ENCODE results near the gene TRAF3.
A peak's percentile ranks its signal among the peaks of the same experiment; 100 is the strongest.

TRAF3 gene, protein sequence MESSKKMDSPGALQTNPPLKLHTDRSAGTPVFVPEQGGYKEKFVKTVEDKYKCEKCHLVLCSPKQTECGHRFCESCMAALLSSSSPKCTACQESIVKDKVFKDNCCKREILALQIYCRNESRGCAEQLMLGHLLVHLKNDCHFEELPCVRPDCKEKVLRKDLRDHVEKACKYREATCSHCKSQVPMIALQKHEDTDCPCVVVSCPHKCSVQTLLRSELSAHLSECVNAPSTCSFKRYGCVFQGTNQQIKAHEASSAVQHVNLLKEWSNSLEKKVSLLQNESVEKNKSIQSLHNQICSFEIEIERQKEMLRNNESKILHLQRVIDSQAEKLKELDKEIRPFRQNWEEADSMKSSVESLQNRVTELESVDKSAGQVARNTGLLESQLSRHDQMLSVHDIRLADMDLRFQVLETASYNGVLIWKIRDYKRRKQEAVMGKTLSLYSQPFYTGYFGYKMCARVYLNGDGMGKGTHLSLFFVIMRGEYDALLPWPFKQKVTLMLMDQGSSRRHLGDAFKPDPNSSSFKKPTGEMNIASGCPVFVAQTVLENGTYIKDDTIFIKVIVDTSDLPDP

DNA sequence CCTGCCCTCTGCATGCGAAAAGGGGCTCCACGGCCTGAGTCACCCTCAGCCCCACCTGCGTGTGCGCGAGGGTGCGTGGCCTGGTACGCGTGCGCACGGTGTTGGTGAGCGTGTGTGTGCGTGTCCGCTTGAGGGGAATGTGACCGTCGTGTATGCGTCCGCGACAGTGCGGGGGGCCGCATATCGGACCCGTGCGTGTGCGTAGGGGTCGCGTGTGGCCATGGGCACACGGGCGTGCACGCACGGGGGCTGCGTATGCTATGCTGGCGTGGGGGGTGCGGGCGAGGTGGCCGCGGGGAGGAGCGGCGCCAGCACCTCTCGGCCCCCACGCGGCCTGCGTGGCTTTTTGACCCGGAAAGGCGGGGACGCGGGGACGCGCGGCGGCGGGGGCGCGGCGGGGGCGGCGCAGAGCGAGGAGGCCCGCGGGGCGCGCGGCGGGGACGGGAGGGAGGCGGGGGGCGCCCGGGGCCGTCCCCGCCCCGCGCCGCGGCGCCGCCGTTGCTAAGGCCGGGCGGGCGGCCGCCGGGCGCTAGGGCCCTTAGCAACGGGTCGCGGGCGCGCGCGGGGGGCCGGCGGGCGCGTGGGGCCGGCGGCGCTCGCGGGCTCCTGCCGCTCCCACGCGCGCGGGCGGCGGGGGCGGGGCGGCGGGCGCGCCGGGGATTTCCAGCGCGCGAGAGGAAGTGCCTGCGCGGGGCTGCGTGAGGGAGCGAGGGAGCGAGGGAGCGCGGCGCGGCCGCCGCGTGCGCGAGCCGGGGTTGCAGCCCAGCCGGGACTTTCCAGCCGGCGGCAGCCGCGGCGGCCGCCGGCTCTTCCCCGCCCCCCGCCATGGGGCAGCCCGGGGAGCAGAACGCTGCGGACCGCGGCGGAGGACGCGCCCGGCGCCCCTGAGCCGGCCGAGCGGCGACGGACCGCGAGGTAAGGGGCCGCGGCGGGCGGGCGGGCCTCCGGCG is at the start of gene TRAF3:
Gene TRAF3 (plus strand): TSS at position 689 of the 950 bp plus-strand sequence. CDS start 92,753 bp downstream, outside the sequence.
- DNase-seq: peak in 29 of 56 donors; percentile 20 to 75 (median 48)

DNA sequence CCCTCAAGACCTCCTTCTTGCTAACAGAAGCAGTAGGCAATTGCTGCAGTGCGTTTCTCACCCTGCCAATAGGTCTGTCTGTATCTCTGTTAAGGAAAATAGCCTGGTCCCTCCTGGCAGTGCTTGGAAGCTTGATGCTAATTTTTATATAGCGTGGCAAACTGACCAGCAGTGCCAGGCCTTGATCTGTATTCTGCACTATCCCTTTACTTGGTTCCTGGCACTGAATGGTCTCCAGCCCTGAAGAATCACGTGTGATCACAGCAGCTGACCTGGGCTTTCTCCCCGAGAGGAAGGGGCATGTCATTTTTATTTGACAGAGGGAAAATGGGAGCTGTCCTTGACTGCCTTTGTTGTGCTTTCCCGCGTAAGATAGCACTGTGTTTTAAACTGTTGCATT is 48.7 kb upstream of the TRAF3 start:
- peak in 19 of 56 donors; percentile 7 to 62 (median 26) for DNase-seq

DNA sequence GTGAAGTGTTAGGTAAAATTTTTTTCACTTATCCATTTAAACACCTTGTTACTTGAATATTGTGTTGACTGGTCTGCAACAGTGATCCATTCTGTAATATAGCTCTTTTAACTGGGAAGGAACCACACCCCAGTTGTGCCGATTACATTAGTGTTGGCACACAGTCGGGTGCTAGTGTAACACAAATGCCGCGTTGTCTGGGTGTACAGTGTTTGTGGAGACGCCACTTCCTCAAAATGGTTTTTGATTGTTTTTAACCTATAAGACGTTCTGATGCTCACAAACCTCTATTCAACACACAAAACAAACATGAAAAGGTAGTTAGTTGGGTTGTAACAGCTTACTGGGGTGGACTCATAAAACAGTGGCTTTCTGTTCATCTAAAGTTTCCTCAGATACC is 48.0 kb upstream of the TRAF3 start:
- DNase-seq: no peak

DNA sequence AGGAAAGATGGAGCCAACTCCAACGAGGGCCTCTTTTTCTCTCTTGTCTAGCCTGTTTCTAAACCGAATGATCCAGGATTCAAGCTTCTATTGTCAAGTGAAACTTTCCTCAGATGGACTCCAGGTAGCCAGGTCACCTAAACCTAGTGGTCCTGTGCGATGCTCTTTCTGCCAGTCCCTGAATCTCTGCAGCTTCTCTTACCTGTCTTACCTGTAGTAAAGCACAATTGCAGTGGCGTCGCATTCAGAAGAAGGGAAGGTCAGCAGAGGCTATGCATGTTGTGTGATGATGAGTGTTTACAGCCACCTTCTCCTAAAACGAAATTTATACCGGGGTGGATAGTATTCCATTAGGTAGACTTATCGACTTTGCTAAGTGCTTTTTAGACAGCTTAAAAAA is 47.4 kb upstream of the TRAF3 start:
- no peak for DNase-seq

DNA sequence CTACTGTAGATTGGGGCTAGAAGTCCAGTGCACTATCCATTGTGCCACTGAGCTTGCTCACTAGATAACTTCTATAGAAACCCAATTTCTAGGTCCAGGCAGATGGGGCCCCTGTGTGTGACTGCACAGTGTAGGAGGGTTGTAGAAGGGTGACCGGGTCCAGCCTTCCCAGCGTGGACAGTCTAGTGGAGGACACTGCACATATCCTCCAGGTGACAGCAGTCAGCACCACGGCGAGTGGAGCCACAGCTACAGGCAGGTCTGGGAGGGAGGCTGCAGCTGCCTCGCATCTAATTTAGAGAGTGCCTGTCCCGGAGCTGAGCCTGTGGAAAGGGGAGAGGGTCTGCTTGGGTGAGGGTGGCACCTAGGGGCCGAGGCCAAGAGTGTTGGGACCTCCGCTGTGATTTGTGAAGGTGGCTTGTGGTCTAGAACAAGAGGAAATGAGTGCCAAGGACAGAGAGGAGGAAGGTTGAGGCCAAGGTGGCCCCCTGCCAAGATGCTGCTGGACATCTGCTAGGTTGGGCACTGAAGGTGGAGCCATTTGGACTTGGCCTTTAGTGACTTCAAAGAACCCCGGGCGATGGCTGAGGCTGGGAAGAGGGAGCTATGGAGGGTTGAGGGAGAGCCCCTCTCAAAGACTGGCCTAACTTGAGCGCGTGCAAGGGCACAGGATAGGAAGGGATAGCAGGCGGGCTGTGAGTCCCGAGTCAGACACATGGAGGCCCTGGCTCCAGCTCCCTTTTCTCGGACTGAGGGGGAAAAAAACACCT is 46.0 kb upstream of the TRAF3 start:
- DNase-seq: no peak

DNA sequence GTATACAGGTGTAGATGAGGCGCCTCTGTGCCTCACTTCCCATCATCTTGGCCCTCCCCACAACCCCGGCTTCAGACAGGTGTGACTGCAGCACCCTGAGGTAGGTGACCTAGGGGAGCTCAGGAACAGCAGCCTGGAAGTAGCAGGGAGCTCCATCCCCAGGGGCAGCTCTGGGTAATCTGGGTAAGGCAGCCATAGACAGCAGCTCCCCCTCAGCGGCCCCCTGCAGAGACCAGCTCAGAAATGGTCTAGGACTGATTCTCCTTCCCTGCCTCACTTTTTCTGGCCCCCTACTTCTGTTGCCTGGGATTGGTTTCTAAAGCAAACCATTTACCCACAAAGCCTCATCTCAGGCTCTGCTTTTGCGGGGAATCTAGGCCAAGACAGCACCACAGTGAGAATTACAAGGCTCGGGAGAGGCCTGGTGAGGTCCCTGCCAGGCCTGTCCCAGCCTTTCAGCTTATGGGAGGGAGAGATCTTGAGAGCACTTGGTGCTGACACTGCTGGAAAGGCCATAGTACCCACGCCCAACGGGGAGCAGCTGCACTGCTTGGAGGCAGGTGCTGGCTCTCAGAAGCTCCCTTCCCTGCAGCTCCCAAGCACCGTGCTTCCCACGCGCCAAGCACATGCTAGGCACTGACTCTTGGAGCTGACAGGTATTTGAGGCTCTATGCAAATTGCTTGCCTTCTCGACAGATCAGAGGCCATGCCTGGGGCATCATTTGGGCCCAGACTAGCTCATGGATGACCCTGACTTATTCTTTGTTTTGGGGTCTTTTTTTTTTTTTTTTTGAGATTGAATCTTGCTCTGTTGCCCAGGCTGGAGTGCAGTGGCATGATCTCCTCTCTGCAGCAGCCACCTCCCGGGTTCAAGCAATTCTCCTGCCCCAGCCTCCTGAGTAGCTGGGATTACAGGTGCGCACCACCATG is 45.1 kb upstream of the TRAF3 start:
- DNase-seq: no peak

DNA sequence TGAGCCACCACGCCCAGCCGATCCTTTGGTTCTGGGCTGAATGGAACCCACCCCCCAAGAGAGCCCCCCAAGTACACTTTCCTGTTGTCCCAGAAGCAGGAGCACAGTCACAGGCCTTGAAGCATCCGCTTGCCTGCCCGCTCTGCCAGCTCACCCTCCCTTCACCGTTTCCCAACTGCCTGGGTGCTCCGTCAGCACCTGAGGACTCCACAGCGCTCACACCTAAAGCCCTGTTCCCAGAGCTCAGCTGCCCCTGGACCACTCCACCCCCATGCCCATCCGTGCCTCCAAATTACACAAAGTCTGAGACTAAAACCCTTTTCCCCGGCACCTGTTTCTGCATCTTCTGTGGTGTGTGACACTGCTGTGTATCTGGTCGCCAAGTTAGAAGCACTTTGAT is 44.3 kb upstream of the TRAF3 start:
- no peak for DNase-seq

DNA sequence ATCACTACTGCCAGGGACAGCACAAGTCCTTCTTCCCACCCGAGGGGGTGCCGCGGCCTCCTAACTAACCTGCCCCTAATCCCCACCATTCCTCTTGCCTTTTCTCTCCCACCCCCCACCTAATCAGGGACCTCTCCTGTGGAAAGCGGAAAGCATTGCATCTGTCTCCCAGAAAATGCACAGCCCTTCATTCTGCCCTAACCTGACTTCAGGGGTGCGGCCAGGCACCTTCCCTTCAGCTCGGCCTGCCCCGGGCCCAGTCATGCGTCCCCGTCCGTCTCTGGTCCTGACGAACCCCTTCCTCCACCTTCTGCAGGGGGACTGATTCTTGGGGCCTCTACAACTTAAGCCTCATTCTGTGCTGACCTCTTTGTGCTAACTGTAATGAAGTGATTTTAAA is 43.9 kb upstream of the TRAF3 start:
- DNase-seq: no peak

DNA sequence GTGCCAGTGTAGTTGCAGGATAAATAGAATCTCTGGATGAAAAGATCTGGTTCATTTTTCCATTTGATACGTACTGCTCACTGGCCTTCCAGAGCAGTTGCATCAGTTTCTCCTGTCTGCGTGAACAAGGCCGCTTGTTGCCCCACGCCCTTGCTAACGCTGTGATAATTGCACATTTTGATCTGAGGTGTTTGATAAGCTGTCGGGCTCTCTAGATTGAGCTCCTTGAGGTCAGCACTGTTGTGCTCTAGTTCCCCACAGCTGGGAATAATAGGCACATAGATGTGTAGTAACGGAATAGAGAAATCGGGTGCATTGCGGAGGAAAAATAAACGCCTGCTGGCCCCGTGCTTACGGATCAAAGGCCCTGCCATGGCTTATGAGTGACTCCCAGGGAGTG is 42.8 kb upstream of the TRAF3 start:
- no peak for DNase-seq

DNA sequence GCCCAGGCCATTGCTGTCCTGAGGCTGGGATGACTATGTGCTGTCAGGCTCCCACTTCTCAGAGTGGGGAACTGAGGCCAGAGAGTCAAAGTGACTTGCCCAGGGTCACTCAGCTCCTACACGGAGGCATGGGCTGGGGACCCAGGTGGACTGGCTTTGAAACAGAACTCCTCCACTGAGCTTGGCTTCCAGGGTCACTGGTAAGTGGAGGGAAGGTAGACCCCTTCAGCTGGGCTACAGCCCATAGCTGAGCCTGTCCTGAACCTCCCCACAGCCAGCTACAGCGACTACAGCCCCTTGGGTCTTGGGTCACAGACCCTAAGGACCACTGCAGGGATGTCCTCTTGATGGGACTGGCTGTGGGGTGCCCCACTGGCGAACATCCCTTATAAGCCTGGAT is 40.3 kb upstream of the TRAF3 start:
- no peak for DNase-seq

DNA sequence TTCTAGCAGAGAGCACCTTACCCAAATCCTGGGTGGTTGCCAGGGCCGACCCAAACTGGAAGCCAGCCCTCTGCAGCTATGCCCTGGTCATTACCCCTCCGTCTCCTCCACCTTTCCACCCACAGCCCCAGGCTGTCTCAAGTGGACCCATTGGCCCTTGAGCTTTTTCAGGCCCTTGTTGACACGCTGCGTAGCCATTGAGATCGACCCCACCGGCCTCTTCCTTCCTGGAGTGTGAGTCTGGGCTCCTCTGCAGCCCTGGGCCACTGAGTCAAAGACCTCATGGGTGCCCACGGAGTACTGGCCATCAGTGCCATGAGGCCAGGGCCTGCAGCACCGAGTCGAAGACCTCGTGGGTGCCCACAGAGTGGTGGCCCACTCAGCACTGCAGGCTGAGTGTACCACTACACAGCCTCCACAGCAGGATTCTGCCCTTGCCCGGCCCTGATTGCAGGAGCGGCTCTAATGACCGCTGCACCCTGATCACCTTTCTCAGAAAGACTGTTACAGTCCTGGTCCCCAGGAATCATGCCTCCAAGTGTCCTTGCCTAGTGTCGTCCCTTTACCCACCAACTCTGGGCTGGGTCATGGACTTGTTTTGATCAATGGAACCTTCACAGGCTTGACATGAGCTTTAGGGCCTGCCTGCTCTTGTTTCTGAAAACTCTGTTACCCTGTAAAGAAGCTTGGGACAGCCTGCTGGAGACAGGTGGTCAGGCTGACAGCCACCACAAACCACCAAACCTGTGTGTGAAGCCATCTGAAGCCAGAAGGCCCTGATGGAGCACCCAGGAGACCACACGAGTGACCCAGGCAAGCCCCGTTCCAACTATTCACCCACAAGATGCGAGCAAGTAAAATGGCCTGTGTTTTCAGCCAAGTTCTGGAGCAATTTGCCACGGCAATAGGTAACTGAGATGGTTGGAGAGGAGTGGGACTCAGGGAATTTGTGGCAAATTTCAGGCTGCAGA is 39.6 kb upstream of the TRAF3 start:
- no peak for DNase-seq

DNA sequence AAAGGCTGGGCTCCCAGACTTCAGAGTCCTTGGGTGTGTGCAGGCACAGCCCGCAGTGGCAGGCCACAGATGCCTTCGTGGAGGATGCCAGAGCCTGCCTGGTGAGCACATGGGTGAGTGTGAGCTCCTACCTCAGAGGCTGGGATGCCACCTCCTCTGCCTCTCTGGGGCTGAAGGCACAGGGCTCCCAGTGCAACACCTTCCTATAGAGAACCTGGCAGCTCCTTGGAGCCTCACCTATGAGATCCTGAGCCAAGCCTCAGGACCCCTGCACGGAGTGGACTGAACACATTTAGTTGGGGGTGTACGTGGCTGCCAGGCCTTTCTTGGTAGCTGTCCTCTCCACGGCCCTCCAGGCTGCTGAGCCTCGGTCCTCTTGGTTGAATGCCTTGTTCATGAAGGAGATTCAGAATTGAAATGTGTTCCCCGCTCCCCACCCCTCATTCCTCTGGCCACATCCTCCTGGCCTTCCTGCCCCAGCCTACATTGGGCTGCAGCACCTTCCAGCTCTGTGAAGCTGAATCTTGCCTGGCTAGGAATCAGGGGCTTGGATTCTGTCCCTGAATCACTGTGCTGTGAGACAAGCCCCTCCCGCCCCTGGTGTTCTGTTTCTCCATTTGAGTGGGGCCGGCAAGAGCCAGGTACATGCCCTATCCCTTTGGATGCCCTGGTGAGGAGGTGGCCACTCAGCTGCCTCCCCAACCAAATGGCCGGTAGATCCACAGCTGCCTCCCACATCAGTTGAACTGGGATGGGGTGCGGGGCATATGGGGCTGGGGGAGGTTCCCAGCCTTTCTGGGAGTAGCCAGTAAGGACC is 38.7 kb upstream of the TRAF3 start:
- no peak for DNase-seq

DNA sequence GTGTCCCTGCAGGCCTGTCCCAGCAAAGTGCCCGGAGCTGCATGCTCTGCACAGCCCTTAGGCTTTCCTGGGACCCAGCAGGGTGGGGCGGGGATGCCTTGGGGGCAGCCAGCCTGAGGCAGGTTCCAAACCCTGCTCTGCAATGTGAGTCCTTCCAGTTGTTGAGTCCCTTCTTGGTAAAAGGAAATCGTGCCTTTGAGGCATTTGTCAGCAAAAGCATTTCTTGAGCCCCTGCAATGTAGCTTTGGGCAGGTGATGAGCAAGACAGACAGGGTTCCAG is 38.1 kb upstream of the TRAF3 start:
- DNase-seq: no peak

DNA sequence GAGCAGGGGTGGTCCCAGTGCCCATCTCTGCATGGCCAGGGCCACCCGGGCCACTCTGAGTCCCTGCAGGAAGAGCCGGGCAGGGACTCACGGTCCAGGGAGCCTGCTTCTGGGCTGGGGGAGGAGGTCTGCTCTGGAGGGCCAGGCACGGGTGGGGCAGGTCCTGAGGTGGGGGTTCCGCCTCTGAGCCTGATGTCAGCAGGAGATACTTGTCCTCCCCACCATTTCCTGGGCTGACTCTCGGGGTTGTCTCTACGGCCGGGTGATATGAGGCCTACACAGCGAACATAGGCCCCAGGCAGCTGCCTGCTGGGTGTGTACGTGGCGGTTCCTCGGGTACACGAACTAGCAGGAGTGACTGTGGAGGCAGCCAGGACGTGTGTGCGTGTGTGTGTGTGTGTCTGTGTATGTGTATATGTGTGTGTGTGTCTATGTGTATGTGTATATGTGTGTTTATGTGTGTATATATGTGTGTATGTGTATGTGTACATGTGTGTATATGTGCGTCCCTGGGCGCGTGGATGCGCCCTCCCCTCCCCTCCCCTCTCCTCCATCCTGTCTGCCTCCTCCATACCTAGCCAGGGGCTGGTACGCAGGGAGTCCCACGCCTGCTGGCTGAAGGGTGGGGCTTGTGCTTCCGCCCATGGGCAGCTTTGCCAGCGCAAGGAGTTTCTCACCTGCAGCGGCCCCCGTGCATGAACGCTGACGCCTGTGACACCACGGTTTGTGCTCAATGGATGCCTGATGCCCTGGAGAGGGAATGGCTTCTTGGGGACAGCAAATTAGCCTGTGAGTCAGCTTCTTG is 30.4 kb upstream of the TRAF3 start:
- no peak for DNase-seq

DNA sequence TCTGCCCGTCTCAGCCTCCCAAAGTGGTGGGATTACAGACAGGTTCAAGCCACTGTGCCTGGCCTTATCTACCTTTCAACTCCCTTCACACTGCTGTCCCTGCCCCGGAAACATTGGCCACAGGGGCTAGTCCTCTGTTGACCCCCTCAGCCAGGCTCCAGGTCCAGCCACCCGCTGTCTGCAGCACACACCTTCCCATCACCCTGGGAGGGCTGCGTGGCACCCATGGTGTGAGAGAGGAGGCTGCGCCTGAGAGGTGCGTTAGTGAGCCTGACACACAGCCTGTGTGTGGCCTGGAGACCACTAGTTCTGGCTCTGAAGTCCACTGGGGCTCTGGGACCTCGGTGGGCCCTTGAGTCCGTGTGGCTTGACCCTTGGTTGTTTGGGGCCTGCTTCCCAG is 28.4 kb upstream of the TRAF3 start:
- DNase-seq: no peak

DNA sequence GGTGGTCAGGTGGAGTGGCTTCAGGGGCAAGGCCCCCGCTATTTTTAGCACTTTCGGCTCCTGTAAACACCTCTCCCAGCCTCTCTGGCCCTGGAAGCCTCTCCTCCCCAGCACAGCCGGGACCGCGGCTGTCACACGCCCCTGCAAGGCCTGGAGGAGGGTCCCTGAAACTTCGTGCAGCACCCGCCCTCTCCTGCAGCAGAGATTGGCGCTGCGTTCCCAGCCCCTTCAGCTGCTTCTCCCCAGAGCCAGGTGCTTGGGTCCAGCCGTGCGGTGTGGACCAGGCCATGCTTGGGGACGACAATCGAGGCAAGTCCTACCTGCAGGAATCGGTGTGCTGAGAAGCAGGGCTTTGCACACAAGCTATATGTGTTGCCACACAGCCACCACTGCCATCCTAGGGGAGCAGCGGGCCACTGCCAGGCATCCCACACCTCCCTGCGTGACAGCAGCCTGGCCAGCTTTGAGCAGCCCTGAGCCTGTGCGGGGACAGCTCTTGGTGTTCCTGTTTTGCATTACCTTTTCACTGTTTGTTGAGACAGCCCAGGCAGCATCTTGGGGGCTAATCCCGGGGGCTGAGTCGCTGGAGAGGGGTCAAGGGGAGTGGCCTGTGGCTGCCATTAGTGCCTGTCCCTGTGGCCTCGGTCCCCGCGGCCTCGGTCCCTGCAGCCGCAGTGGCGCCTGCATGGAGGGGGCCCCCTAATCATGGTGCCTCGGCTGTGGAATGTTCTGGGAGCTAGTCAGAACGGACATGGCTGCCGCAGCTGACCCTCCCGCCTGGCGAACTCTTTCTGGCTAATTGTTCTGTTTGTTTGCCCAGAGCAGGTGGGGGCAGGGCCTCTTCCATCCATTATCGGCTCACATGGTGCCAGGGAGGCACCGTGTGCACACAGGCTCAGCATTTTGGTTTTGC is 27.6 kb upstream of the TRAF3 start:
- no peak for DNase-seq
